Chondrocyte (in vitro differentiated cells): Measurements from ENCODE around the gene CAPN12. TPM values are rescaled to one million over a fixed set of nuclear protein-coding genes. Genes with fewer than 3 reads are reported as not detected.
A peak's percentile ranks its signal among the peaks of the same experiment; 100 is the strongest.

ENCODE experiments used
- DNase-seq: peaks from one replicate; pipeline ENCODE4 v3.0.0; 2021; ENCODE audit warnings: mixed read lengths, low spot score
- H3K27ac Mint-ChIP-seq: one replicate; pipeline ENCODE4 v1.8.0; 2021; ENCODE audit warnings: mild to moderate bottlenecking, moderate library complexity, mixed read lengths; ENCODE audit not compliant: unreplicated experiment
- H3K27me3 Mint-ChIP-seq: 2 replicates; pipeline ENCODE4 v1.8.0; 2021; ENCODE audit warnings: low read depth, mixed read lengths
- H3K36me3 Mint-ChIP-seq: 2 replicates; pipeline ENCODE4 v1.8.0; 2021; ENCODE audit warnings: low read depth, mixed read lengths
- H3K4me1 Mint-ChIP-seq: 2 replicates; pipeline ENCODE4 v1.8.0; 2021; ENCODE audit warnings: low read depth, mild to moderate bottlenecking, mixed read lengths
- H3K4me3 Mint-ChIP-seq: one replicate; pipeline ENCODE4 v1.8.0; 2021; ENCODE audit warnings: mild to moderate bottlenecking, moderate library complexity, mixed read lengths; ENCODE audit not compliant: unreplicated experiment
- H3K9me3 Mint-ChIP-seq: 2 replicates; pipeline ENCODE4 v1.8.0; 2021; ENCODE audit warnings: low read depth, mixed read lengths
- CTCF ChIP-seq: fragments of 200-600 bp; sonication (generic); IDR thresholded peaks from 2 replicates; pipeline ENCODE4 v1.5.0; 2021; ENCODE audit warnings: antibody characterized with exemption, mild to moderate bottlenecking, moderate library complexity
- total RNA-seq: library from RNA; stranded (reverse); gene quantifications from 3 replicates; pipeline ENCODE4 v1.2.1, GENCODE V29; 2021

The CAPN12 gene
- total RNA-seq, 1 donor from 2014 or later, result 0.40 TPM

- H3K9me3 Mint-ChIP-seq, result peaks cover 2% of the 10 kb centered on the region
- peaks cover 17% of the 10 kb centered on the region for H3K36me3 Mint-ChIP-seq
- DNase-seq, result no peak
- no peaks in the 10 kb centered on the region for H3K27me3 Mint-ChIP-seq
- H3K4me1 Mint-ChIP-seq, result peaks cover 93% of the 10 kb centered on the region
- H3K4me3 Mint-ChIP-seq, result peak overlapping the region; percentile 15
- peak overlapping the region; percentile 96 for H3K27ac Mint-ChIP-seq
- no peak for TF ChIP-seq CTCF
Observed at GRCh38 chr19:38690146-38690545, 54.1 kb downstream of the CAPN12 start.

GRCh38 chr19:38687837-38688378 is 56.4 kb downstream of the CAPN12 start:
- no peak for TF ChIP-seq CTCF
- peak overlapping the region; percentile 99 for H3K27ac Mint-ChIP-seq
- no peak overlapping the region for H3K4me3 Mint-ChIP-seq
- H3K27me3 Mint-ChIP-seq, result no peaks in the 10 kb centered on the region
- H3K4me1 Mint-ChIP-seq, result peaks cover 93% of the 10 kb centered on the region
- no peak for DNase-seq
- H3K9me3 Mint-ChIP-seq, result peaks cover 2% of the 10 kb centered on the region
- peaks cover 16% of the 10 kb centered on the region for H3K36me3 Mint-ChIP-seq

GRCh38 chr19:38686530-38686888 is 57.8 kb downstream of the CAPN12 start:
- Mint-ChIP-seq H3K27me3 (no peaks in the 10 kb centered on the region), H3K27ac (peak overlapping the region; percentile 99), H3K9me3 (peaks cover 2% of the 10 kb centered on the region), H3K4me3 (no peak overlapping the region), H3K4me1 (peaks cover 91% of the 10 kb centered on the region), H3K36me3 (peaks cover 22% of the 10 kb centered on the region)
- no peak for TF ChIP-seq CTCF
- no peak for DNase-seq

- no peak for DNase-seq
- peaks cover 25% of the 10 kb centered on the region for H3K36me3 Mint-ChIP-seq
- peak overlapping the region; percentile 12 for H3K4me3 Mint-ChIP-seq
- H3K27ac Mint-ChIP-seq, result peak overlapping the region; percentile 99
- H3K9me3 Mint-ChIP-seq, result peaks cover 2% of the 10 kb centered on the region
- H3K4me1 Mint-ChIP-seq, result peaks cover 90% of the 10 kb centered on the region
- TF ChIP-seq CTCF, result peak; percentile 78
- H3K27me3 Mint-ChIP-seq, result no peaks in the 10 kb centered on the region
Observed at GRCh38 chr19:38685666-38686529, 58.4 kb downstream of the CAPN12 start.

GRCh38 chr19:38684862-38685665 is 59.2 kb downstream of the CAPN12 start:
- Mint-ChIP-seq H3K4me1 (peaks cover 91% of the 10 kb centered on the region), H3K27ac (peak overlapping the region; percentile 99), H3K4me3 (peak overlapping the region; percentile 28), H3K9me3 (peaks cover 2% of the 10 kb centered on the region), H3K36me3 (peaks cover 23% of the 10 kb centered on the region), H3K27me3 (no peaks in the 10 kb centered on the region)
- DNase-seq, result no peak
- TF ChIP-seq CTCF, result no peak
